Stimulated activated memory B cell treated with anti-CD40 and anti-IgM and Interleukin-4, amounts not matched to agents 10 μg/mL and 1 μg/mL and 100 μg/mL, for 72 hours (primary cell): ENCODE results near the gene PALMD.
A peak's percentile ranks its signal among the peaks of the same experiment; 100 is the strongest.

ENCODE experiments used
- ATAC-seq: fragments of 150-1000 bp; cut with Tn5 transposase; 2 replicates; pipeline ENCODE4 v1.10.0; 2021
- H3K27ac Mint-ChIP-seq: one replicate; pipeline ENCODE4 v1.8.0; 2022; ENCODE audit warnings: mild to moderate bottlenecking, mixed read lengths
- H3K27me3 Mint-ChIP-seq: one replicate; pipeline ENCODE4 v1.8.0; 2022; ENCODE audit warnings: mixed read lengths
- H3K36me3 Mint-ChIP-seq: one replicate; pipeline ENCODE4 v1.8.0; 2022; ENCODE audit warnings: mixed read lengths
- H3K4me1 Mint-ChIP-seq: one replicate; pipeline ENCODE4 v1.8.0; 2022; ENCODE audit warnings: mixed read lengths
- H3K4me3 Mint-ChIP-seq: one replicate; pipeline ENCODE4 v1.8.0; 2022; ENCODE audit warnings: mild to moderate bottlenecking, moderate library complexity, mixed read lengths
- H3K9me3 Mint-ChIP-seq: one replicate; pipeline ENCODE4 v1.8.0; 2022; ENCODE audit warnings: mixed read lengths

The PALMD gene

DNA sequence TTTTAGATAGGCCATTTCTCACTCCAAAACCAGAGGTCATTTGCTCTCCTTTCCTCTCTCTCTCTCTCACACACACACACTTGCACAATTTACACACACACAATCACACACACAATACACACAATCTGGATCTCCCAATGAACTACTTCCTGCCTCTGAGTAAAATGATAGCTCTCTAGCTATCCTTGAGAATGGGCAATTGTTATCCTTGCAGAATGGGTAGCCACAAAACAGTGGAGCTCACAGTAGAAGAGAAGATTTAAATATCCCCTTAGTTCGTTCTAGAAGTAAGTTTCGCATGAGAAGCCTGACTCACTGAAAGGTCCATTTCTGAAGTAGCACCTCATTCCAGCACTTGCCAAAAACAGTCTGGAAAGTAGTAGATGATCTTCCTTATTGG is 17.6 kb downstream of the PALMD start:
- Mint-ChIP-seq H3K9me3 (no peaks in the 10 kb centered on the region), H3K4me3 (no peak overlapping the region), H3K4me1 (no peaks in the 10 kb centered on the region), H3K36me3 (no peaks in the 10 kb centered on the region), H3K27me3 (peaks cover 9% of the 10 kb centered on the region), H3K27ac (no peak overlapping the region)
- ATAC-seq: no peak

DNA sequence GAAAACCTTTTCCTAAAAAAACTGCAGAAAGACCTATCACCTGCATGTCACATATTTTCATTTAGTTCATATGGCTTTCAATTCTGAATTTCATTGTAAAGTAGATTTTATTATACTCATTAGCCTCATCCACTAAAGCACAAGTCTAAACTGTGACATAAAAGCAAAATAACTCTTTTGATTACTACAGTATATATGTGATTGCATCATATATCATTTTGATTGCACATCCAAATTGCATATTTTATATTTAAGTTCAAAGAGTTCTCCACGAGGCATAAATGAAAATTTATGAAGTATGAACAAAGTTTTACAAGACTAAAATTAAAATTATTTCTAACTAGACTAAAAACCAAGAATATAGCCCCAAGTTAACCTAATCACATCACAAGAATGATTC is 19.3 kb downstream of the PALMD start:
- no peaks in the 10 kb centered on the region for H3K4me1 Mint-ChIP-seq
- ATAC-seq: no peak
- H3K9me3 Mint-ChIP-seq: no peaks in the 10 kb centered on the region
- no peak overlapping the region for H3K4me3 Mint-ChIP-seq
- peaks cover 9% of the 10 kb centered on the region for H3K27me3 Mint-ChIP-seq
- no peaks in the 10 kb centered on the region for H3K36me3 Mint-ChIP-seq
- H3K27ac Mint-ChIP-seq: no peak overlapping the region

GRCh38 chr1:99669376-99669775 is 23.5 kb downstream of the PALMD start:
- Mint-ChIP-seq H3K27me3 (peaks cover 33% of the 10 kb centered on the region), H3K4me1 (no peaks in the 10 kb centered on the region)

DNA sequence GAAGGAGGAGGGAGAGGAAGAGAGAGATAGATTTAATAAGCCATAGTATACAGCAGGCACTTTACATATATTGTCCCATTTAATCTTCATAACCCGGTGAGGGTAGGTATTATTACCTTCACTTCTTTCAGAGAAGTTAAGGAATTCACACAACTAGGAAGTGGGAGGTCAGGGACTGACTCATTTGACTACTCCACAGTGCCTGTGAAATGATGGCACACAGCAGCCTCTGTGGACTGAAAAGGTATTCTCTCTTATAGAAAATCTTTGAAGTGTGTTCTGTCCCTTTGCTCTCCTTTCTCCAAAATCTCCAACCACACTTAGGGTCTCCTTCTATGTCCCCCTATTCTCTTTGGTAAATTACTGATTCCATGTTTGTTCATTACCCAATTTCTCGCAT is 23.9 kb downstream of the PALMD start:
- Mint-ChIP-seq H3K9me3 (no peaks in the 10 kb centered on the region), H3K27ac (no peak overlapping the region), H3K27me3 (peaks cover 37% of the 10 kb centered on the region), H3K36me3 (no peaks in the 10 kb centered on the region), H3K4me1 (no peaks in the 10 kb centered on the region), H3K4me3 (no peak overlapping the region)
- peak; percentile 25 for ATAC-seq

More at GRCh38 chr1:99669376-99669775, 23.5 kb downstream of the PALMD start:
- H3K27ac Mint-ChIP-seq: no peak overlapping the region
- no peak for ATAC-seq
- no peak overlapping the region for H3K4me3 Mint-ChIP-seq
- H3K36me3 Mint-ChIP-seq: no peaks in the 10 kb centered on the region
- no peaks in the 10 kb centered on the region for H3K9me3 Mint-ChIP-seq

- Mint-ChIP-seq H3K27me3 (peaks cover 39% of the 10 kb centered on the region), H3K4me1 (no peaks in the 10 kb centered on the region), H3K9me3 (no peaks in the 10 kb centered on the region), H3K4me3 (no peak overlapping the region), H3K27ac (no peak overlapping the region), H3K36me3 (no peaks in the 10 kb centered on the region)
- ATAC-seq: no peak
Measured at GRCh38 chr1:99670583-99670982, 24.7 kb downstream of the PALMD start.

GRCh38 chr1:99672038-99672437 is 26.1 kb downstream of the PALMD start:
- Mint-ChIP-seq H3K4me1 (no peaks in the 10 kb centered on the region), H3K36me3 (no peaks in the 10 kb centered on the region), H3K27me3 (peaks cover 35% of the 10 kb centered on the region), H3K4me3 (no peak overlapping the region), H3K27ac (no peak overlapping the region), H3K9me3 (no peaks in the 10 kb centered on the region)
- ATAC-seq: no peak

DNA sequence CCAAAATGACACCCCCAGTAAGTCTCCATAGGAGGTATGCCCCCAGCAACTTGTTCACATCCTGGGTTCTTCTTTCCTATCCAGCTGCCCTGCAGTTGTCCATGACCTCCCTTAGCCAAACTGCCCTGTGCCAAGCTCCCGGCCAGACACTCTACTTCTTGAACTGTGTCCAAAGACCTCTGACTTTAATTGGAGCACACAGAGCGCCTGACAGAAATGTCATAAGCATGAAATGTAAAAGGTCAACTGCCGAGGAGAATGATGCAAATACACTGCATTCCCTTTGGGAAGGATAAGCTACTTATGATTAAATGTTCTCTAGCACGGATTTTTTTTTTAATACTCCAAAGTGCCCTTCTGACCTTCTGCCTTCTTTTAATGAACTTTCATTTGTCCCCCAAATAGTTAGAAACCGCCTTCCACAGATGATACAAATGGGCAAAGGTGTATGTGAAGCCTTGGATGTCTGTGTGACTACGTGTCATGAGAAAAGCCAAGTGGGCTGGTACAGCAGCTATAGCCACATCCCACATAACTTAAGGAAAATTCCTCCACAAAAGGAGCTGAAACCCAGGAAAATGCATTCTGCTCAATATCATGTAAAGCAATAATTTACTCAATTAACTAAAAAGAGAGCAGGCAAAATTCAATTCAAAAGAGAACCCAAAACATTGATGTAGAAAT is 26.8 kb downstream of the PALMD start:
- no peaks in the 10 kb centered on the region for H3K9me3 Mint-ChIP-seq
- H3K4me1 Mint-ChIP-seq: no peaks in the 10 kb centered on the region
- H3K27ac Mint-ChIP-seq: no peak overlapping the region
- no peak overlapping the region for H3K4me3 Mint-ChIP-seq
- ATAC-seq: no peak
- peaks cover 30% of the 10 kb centered on the region for H3K27me3 Mint-ChIP-seq
- H3K36me3 Mint-ChIP-seq: no peaks in the 10 kb centered on the region

GRCh38 chr1:99673315-99673714 is 27.4 kb downstream of the PALMD start:
- Mint-ChIP-seq H3K4me3 (no peak overlapping the region), H3K27me3 (peaks cover 30% of the 10 kb centered on the region), H3K27ac (no peak overlapping the region), H3K36me3 (no peaks in the 10 kb centered on the region), H3K4me1 (no peaks in the 10 kb centered on the region), H3K9me3 (no peaks in the 10 kb centered on the region)
- no peak for ATAC-seq

DNA sequence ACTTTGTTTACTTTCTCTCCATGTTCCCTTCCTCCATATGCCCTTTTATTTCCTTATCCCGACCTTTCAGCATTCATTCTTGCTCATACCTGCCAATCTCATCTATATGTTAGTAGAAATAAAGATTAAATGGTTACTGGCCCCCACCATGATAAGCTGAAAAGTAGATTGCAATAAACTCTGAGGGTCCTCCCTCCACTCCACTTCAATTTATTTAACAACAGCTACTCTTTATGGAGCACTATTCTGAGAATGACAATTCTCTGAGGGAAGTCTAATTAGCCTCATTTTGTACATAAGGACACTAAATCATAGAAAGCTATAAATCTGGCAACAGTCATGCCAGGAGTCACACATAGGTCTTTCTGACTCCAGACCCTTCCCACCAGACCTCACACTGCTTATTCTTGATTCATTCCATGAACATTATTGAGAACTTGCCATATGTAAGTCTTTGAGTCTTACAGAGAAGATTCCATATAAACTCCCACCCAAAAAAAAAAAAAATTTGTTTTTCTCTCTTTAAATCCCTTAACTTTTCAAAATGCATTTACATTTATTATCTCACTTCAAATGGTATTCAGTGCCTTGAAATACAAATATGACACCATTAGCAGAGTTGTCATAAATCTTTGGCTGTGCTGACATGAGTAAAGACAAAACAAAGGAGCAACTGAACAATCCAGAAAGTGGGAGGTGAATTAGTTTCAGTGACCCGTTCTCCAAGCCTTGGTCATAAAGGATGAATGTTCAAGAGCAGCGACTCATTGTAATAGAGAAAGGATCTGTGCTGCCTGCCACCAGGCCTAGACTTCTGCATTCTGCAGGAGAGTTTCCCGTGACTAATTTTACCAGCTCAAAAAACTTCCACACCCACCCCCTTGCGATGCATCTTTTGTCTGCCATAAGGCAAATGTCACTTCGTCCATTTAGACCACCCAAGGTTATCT is 28.5 kb downstream of the PALMD start:
- no peaks in the 10 kb centered on the region for H3K36me3 Mint-ChIP-seq
- H3K27ac Mint-ChIP-seq: no peak overlapping the region
- no peak overlapping the region for H3K4me3 Mint-ChIP-seq
- no peak for ATAC-seq
- no peaks in the 10 kb centered on the region for H3K4me1 Mint-ChIP-seq
- H3K27me3 Mint-ChIP-seq: peaks cover 30% of the 10 kb centered on the region
- H3K9me3 Mint-ChIP-seq: no peaks in the 10 kb centered on the region

DNA sequence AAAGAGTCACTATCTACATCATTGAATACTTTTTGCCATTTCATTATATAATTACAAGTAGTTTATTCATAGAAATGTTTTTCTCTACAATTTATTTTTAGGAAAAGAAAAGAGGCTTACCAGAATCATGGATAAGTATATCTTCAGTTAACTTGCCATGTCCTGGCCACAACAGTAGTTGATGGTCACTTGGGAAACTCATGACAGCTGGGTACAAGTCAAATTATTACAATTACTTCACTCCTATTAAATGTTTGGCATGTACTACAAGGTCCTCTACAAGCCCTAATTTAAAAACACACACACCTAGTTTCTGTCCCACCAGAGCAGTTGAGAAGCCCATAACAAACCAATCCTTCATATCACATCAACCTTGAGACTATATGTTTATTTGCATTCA is 29.4 kb downstream of the PALMD start:
- Mint-ChIP-seq H3K4me1 (no peaks in the 10 kb centered on the region), H3K27me3 (peaks cover 30% of the 10 kb centered on the region), H3K36me3 (no peaks in the 10 kb centered on the region), H3K27ac (no peak overlapping the region), H3K9me3 (no peaks in the 10 kb centered on the region), H3K4me3 (no peak overlapping the region)
- ATAC-seq: no peak

GRCh38 chr1:99675994-99676393 is 30.1 kb downstream of the PALMD start:
- no peak overlapping the region for H3K4me3 Mint-ChIP-seq
- peaks cover 30% of the 10 kb centered on the region for H3K27me3 Mint-ChIP-seq
- H3K27ac Mint-ChIP-seq: no peak overlapping the region
- no peak for ATAC-seq
- no peaks in the 10 kb centered on the region for H3K4me1 Mint-ChIP-seq
- H3K36me3 Mint-ChIP-seq: no peaks in the 10 kb centered on the region
- no peaks in the 10 kb centered on the region for H3K9me3 Mint-ChIP-seq

DNA sequence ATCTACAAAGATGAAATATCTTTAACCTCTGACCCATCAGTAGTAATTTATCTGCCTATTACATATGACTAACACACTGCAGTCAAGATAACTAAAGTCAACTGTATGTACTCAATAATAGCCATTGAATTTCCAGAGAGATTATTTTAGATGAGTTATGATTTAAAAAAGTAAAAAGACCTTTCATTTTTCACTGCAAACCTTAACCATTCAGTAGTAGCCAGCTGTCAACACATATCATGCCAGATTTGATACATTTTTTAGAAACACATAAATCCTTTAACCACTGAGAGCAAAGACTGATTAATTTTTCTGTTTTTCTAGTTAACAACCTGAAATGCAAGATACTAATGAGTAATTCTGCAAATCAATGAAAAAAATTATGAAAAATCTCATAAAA is 31.0 kb downstream of the PALMD start:
- Mint-ChIP-seq H3K36me3 (no peaks in the 10 kb centered on the region), H3K27ac (no peak overlapping the region), H3K4me1 (no peaks in the 10 kb centered on the region), H3K27me3 (peaks cover 30% of the 10 kb centered on the region), H3K9me3 (no peaks in the 10 kb centered on the region), H3K4me3 (no peak overlapping the region)
- ATAC-seq: no peak

DNA sequence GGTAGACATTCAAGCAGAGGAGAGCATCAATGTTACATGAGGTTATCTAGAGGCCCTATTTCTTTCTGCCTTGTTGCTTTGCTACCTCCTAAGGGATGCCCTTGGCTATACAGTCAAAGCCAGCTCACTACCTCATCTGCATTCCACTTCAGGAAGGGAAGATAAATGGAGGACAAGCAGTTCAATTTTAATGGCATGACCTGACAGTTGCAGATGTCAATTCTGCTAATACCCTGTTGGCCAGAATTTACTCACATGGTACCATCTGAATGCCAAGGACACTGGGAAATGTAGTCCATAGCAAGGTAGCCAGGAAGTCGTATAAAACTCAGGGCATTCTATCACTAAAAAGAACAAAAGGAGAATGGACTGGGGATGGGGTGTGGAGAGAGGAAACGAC is 31.5 kb downstream of the PALMD start:
- Mint-ChIP-seq H3K36me3 (no peaks in the 10 kb centered on the region), H3K27ac (no peak overlapping the region), H3K4me1 (no peaks in the 10 kb centered on the region), H3K9me3 (no peaks in the 10 kb centered on the region), H3K27me3 (peaks cover 25% of the 10 kb centered on the region), H3K4me3 (no peak overlapping the region)
- ATAC-seq: no peak

- Mint-ChIP-seq H3K4me1 (no peaks in the 10 kb centered on the region), H3K4me3 (no peak overlapping the region), H3K27me3 (no peaks in the 10 kb centered on the region), H3K36me3 (no peaks in the 10 kb centered on the region), H3K9me3 (no peaks in the 10 kb centered on the region), H3K27ac (no peak overlapping the region)
- ATAC-seq: no peak
Measured at GRCh38 chr1:99680270-99680669, 34.4 kb downstream of the PALMD start.

DNA sequence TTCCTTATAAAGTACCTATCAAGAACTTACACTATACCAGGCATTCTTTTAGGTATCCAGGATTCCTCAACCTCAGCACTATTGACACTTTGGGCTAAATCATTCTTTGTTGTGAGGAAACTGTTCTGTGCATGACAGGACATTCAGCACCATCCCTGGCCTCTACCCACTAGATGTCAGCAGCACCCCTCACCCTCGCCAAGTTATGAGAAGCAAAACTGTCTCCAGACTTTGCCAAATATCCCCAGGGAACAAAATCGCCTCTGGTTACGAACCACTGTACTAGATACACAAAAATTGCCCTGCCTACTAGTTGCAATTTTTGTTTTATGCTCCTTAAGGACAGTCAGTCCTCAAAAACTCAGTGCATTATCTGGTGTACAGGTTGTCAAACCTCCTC is 35.7 kb downstream of the PALMD start:
- H3K9me3 Mint-ChIP-seq: no peaks in the 10 kb centered on the region

GRCh38 chr1:99682291-99682751 is 36.4 kb downstream of the PALMD start:
- no peaks in the 10 kb centered on the region for H3K9me3 Mint-ChIP-seq

More for the DNA sequence above, 35.7 kb downstream of the PALMD start:
- no peak overlapping the region for H3K27ac Mint-ChIP-seq
- H3K27me3 Mint-ChIP-seq: no peaks in the 10 kb centered on the region
- no peaks in the 10 kb centered on the region for H3K4me1 Mint-ChIP-seq
- no peaks in the 10 kb centered on the region for H3K36me3 Mint-ChIP-seq
- no peak overlapping the region for H3K4me3 Mint-ChIP-seq
- no peak for ATAC-seq

More at GRCh38 chr1:99682291-99682751, 36.4 kb downstream of the PALMD start:
- no peaks in the 10 kb centered on the region for H3K36me3 Mint-ChIP-seq
- no peaks in the 10 kb centered on the region for H3K27me3 Mint-ChIP-seq
- H3K27ac Mint-ChIP-seq: no peak overlapping the region
- ATAC-seq: no peak
- H3K4me1 Mint-ChIP-seq: no peaks in the 10 kb centered on the region
- no peak overlapping the region for H3K4me3 Mint-ChIP-seq
